Measurements from ENCODE around the gene PPP1R14C. TPM values are rescaled to one million over a fixed set of nuclear protein-coding genes. Genes with fewer than 3 reads are reported as not detected.
"Not testable (repeated sequence)": the region's sequence is repeated elsewhere in the genome, so short reads cannot be mapped to it uniquely, and the experiment has no call there.

The PPP1R14C gene
- total RNA-seq, 1 experiment from 2014 or later, result not detected

DNA sequence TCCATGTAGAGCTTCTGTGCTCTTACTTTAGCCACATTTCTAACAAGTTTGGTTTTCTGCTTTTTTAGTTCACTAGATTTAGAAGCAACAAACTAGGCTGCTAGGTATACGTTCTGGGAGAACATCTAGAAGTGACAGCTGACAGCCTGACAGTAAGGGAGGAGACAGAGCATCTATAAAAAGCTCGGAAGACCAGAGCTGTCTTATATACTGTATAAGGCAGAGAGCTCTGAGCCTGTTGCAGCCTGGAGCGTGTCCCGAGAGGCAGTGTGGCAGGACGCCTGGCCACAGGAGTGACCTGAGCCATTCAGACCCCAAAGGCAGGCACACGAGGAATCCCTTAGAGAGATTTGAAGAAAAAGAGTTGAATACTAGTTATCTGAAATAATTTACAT lies 24.6 kb downstream of the PPP1R14C start:
- DNase-seq (ENCODE audit: low read depth), result no peak

DNA sequence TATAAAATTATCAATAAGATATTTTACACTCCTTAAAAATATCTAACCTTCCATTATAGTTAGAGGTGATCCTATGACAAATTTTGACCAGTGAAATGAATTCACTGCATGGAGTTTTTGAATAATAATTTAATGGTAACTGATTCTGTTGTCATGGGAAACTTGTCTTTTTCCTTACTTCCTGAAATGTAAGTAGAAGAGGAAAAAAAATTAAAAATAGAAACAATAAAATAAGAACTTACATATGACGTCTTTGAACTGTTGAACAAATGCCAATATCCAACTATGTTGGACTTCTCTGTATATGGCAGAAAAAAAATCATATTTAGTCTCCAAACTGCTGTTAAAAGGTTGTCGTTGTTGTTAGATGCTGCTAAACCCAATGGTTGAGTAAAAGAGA lies 26.3 kb downstream of the PPP1R14C start:
- no peak for DNase-seq (ENCODE audit: low read depth)

DNA sequence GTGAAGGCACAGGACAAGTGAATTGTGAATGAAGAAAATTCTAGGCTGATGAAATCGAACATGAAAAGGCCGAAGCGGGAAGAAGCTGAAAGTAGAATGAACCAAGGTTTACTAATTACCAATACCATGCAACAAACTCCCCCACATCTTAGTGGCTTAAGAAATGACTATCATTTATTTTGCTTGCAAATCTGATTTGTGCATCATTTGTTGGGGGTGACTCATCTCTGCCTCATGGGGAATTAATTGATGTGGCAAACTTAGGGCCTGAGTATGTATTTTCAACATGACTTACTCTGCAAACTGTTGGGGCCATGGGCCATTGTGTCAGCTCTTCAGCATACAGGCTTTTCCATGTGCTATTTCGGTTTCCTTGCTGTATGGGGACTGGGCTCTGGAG lies 26.8 kb downstream of the PPP1R14C start:
- peak; percentile 55 for DNase-seq (ENCODE audit: low read depth)

DNA sequence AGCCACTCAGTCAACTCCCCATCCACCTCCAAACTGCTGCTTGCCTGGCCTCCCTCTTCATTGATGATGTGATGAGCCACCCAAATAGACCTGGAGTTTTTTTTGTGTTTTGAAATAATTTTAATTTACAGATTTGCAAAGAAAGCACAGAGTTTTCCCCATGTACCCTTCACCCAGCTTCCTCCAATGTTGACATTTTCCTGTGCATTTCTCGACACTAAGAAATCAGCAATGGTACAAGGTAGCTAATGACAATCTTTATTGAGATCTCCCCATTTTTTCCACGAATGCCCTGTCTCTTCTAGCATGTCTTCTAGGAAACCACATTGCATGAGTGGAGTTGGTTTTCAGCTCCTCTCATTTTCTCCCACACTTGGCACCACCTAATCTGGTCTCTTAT lies 30.1 kb downstream of the PPP1R14C start:
- DNase-seq (ENCODE audit: low read depth), result no peak

DNA sequence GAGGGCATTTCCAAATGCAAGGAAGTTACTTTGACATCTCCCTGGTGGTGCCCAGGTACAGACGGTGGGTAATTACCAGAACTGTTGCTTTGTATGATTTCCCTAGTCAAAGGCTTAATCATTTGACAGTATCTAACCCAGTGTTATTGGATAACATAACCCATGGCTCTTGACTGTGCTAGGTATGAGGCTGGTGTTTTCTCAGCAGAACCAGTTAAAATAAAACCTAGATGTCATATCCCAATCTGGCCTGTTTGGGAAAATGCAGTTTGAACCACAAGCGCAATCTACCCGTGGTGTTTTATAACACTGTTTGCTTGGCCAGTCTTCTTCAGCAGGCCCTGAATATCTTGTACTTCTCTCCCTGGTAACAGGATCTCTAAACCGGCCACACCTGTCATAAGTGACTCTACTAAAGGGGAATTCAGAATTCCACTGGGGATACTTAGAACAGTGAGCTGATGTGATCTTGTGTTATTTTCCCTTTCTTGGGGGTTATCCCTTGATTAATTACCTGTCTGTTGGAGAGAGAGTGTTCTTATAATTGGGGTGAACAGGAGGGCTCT lies 32.8 kb downstream of the PPP1R14C start:
- no peak for DNase-seq (ENCODE audit: low read depth)

DNA sequence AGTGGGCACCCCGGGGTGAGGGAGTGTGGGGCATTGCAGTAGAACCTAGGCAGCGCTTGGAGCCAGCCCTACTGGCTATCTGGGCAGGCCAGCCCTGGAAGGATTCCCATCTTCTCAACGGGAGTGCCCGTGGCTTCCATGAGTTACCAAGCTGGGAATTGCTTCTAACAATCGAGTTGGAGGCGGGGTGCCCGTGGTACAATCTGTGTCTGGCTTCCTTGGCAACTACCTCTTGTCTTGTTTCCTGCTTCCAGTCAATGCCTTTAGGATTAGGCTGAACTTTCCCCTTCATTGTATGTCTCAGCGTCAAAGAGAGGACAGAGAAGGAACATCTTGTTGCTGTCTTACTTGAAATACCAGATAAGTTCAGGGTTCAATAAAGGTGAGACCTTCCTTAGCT lies 33.3 kb downstream of the PPP1R14C start:
- DNase-seq (ENCODE audit: low read depth), result no peak

DNA sequence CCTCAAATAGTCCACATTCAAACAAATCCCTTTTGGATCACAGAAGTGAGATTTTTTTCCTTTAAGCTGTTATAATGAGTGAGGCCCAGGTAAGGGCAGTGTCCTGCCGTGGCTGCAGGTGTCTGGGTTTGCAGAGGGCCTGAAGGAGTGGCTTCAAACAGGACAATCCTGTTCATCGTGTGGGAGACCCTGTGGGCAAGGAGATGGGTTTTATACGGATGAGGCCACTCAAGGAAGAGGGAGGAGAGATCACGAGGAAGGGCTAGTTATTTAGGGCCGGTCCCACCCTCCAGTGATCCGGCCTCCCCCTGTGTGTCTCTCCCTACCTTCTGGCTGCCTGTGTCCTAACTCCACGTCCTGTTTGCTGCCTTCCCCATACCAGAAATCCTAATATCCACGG lies 33.8 kb downstream of the PPP1R14C start:
- no peak for DNase-seq (ENCODE audit: low read depth)

DNA sequence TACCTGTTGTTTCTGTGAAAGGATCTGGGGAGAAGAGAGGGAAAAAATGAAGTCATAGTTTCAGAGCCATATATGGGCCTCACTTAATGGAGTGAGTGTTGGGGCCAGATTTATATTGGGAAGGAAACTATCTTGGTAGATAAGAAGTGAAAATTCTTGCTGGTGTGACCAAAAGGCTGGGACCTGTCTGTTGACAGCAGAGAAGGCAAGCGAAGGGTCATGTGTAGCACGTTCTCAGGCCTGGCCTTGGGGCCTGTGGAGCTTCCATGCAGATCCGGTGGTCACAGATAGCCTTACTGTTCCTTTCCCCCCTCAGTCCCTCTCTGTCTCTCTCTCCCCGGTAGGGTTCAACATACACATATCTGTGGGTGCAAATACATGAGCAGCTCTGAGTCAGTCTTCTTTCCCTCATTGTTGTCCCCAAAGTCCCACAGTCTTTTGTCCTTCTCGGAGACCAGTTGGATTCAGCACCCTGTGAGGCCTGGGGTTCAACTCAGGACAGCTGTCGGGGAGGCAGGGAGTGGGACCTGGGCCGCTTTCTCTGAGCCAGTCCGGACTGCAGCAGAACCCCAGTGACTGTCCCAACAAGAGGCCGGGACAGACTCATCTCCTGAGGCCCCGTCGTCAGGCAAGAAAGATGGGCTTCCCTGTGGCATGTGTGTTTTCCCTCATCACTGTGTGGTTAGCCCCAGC lies 34.6 kb downstream of the PPP1R14C start:
- DNase-seq (ENCODE audit: low read depth), result no peak

DNA sequence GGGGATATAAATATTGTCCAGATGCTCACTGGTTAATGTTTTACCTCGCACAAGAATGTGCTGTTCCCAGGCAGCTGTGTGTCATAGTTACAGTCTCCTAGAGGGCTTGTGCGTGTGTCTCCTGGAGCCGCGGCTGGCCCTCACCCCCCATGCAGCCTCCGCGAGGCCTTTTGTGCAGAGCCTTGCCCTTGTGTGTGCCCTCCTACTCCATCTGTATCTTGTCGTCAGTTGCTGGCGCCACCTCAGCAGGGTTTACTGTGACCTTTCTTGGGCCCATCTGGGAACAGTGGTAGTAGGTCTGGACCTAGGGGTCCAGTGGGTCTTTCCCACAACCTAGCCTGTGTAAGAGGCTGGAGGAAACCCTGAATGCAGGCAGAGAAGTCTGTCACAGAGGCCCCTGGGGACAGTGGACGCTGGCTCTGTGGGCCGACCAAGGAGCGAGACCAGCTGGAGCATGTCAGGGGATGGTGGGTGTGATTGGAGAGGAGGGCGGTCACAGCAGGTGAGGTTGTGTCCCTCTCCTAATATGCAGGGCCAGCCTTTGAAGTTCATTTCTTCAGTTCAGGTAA lies 35.2 kb downstream of the PPP1R14C start:
- peak; percentile 8 for DNase-seq (ENCODE audit: low read depth)

DNA sequence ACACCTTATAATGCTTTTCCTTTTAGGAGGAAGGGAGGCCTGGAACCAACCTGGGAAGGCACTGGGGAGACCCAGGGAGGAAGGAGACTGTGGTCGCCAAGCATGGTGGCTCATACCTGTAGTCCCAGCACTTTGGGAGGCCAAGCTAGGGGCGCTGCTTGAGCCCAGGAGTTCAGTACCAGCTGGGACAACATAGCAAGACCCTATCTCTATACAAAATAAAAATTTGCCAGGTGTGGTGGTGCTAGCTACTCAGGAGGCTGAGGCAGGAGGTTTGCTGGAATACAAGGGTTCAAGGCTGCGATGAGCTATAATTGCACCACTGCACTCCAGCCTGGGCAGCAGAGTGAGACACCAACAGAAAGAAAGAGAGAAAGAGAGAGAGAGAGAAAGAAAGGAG lies 36.2 kb downstream of the PPP1R14C start:
- no peak for DNase-seq (ENCODE audit: low read depth)

DNA sequence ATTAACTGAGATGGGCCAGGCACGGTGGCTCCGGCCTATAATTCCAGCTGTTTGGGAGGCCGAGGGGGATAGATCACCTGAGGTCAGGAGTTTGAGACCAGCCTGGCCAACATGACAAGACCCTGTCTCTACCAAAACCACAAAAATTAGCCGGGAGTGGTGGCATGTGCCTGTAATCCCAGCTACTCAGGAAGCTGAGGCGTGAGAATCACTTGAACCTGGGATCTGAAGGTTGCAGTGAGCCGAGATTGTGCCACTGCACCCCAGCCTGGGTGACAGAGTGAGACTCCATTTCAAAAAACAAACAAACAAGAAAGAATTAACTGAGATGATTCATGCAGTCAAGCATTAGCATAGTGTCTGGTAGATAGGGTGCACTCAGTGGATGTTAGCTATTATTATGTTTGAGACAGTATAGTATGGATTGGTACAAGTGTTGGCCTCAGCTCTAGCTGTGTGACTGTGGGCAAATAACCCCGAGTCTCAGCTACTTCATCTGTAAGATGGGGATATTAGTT lies 37.1 kb downstream of the PPP1R14C start:
- DNase-seq (ENCODE audit: low read depth), result not testable (repeated sequence)

DNA sequence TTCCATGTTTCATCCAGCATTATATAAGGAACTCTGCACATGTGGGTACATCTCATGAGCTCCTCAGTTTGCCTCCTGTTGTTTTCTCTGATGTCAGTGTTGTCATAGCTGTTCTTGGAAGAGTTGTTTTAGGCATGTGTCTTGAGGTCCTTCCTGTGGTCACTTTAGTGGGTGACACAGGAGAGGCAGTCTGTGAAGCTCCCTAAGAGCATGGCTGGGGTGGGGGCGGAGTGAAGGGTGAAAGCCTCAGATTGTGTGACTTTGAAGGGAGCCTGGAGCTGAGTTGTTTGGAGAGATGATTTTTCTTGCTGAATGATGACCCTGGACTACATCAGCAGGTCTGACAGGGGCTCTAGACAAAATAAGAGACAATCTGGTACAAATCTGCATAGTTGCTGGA lies 37.7 kb downstream of the PPP1R14C start:
- DNase-seq (ENCODE audit: low read depth), result no peak

DNA sequence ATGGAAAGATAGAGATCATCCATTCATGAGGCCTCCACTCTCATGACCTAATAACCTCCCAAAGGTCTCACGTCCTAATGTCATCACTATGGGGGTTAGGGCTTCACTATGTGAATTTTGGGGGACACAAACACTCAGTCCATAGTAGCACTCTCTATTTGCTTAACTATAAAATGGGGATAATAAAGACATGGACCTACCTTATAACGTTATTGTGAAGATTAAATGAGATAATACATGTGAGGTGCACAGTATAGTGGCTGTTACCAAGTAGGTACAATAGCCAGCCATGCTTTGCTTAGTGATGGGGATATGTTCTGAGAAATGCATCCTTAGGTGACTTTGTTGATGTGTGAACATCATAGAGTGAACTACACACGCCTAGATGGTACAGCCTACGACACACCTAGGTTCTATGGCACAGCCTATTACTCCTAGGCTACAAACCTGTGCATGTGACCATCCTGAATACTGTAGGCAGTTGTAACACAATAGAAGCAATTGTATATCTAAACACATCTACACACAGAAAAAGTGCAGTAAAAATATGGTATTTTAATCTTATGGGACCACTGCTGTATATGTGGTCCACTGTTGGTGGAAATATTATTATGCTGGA lies 39.7 kb downstream of the PPP1R14C start:
- no peak for DNase-seq (ENCODE audit: low read depth)

DNA sequence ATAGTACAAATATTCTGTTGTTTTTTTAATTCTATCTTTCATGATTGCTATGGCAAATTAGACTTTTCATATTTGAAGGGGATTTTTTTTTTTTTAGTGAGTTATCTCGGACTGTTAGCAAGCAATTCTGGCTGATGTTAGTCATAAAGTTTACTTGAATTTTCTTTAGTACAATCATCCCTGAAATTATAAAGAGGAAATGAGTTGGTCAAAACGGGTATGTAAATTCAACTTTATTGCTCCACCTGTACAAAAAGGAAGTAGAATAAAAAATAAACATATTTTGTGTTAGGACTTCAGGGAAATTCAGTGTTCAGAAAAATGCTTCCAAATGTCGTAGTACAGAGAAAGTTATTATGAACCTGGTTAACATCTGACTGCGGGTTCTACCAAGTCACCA lies 40.3 kb downstream of the PPP1R14C start:
- DNase-seq (ENCODE audit: low read depth), result no peak

DNA sequence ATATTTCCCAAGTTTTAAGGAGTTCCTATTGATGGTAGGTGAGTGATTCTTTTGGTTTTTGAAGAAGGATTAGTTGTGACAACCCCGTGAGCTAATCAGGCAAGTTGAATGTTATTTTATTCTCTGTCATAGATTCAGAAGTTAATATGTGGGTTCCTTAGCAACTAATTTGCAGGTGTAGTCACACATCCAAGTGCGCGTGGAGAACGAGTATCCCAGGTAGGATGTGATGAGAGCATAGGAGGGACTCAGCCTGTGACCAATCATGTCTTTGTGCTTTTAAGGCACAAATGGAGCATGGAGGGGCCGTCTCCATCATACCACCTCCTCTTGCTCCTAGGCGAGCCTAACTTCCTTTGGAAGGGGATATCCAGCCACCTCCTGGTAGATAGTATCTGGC lies 41.1 kb downstream of the PPP1R14C start:
- no peak for DNase-seq (ENCODE audit: low read depth)

DNA sequence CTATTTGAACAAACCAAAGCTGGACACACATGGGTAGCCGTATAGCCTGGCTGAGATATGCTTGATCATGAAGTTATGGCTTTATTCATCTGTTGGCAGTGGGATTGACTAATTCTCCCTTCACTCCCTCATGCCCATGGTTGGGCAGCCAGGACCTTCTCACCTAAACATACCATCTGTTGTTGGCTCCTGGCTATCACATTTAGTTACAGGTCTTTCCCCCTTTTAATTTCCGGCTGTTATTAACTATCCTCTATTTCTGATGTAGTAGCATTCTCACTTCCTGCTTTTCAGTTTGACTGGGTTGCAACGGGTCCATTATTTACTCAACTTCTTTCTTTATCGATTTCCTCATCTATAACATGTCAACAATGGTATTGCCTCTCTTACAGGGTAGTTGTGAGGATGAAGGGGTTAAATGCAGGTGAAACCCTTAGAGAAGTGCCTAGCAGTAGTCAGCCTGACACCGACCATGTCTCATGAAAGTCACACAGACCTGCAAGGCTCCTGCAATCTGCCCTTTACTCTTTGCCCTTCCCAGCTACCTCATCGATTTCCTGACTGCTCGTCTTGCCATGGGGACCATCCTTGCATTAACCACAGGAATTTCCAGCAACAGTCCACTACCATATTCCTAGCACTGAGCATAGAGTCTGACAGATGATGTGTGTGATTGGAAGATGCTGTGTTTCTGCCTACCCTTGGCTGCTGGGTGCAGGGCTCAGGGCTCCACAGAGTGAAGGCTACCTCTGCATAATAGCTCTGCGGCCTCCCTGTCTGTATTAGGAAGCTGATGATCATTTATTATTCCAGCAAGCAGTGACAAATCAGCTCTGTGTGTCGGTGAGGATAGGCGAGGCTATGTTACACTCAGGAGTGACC lies 42.2 kb downstream of the PPP1R14C start:
- DNase-seq (ENCODE audit: low read depth), result no peak

DNA sequence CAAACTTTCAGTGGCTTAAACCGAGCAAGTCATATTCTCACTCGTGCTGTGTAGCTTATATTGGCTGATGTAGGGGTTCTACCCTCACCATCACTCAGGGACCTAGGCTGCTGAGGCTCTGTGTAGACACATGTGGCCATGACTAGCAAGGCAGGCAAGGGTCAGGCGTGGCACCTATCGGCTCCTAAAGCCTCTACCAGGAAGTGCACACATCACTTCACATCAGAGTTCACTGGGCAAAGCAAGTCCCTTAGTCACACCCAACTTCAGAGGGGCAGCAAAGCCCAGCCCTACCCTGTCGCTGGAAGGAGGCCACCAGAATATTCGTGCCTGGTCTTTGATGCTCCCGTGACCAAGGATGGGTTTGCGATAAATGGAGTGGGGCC lies 42.9 kb downstream of the PPP1R14C start:
- DNase-seq (ENCODE audit: low read depth), result no peak

DNA sequence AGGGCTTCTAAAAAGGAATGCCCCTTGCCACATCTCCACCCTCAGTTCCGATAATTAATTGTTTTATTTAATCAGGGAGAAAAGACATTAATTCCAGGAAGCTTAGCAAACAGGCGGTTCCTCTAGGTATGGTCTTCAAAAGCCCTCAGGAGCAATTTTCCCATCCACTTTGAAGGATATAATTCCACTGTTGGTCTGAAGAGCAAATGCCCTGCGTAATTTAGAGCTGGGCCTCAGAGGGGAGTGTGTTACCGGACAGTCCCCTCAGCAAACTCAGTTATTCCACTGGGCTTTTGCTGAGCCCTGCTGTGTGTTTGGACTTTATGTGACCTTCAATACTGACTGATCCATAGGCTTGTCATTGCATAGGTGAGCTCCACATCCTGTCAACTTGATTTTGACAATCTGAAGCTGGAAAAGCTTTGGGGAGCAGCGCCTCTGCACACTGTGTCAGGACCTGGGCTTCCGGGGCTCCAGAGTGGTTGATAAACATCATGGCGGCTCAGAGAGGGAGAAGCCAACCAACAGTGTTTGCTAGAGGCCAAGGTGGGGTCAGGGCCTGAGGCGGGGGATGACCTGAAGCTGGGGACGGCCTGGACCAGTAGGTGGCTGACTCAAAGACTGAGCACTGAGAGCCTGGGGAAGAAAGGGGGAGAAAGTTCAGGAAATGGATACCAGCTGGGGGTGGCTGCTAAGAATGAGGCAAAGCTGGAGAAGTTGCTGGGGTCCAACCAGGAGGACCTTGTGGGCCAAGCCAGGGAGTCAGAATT lies 43.5 kb downstream of the PPP1R14C start:
- DNase-seq (ENCODE audit: low read depth), result no peak

DNA sequence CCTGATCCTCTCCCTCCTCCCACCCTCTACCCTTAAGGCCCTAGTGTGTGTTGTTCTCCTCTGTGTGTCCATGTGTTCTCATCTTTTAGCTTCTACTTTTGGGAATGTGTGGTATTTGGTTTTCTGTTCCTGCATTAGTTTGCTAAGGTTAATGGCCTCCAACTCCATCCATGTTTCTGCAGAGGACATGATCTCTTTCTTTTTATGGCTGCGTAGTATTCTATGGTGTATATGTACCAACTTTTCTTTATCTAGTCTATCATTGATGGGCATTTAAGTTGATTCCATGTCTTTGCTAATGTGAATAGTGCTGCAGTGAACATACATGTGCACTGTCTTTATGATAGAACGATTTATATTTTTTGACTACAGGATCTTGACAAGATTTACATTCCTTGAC lies 44.6 kb downstream of the PPP1R14C start:
- not testable (repeated sequence) for DNase-seq (ENCODE audit: low read depth)

DNA sequence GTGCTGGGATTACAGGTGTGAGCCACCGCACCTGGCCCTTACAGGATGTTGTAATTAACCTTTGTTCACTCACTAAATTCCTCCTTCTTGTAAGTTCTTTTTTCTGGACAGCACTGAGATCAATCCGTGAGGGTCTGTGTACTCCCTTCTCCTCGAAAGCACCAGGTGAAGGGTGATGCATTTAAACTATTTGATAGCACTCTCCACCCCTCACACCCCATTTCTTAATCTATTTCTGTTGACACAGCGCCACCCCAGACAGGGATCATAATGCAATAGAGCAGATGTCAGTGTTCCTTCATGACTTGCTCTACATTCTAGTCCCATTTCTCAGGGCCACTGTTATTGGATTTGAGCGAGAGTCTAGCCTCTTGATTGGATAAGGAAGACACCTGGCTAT lies 46.3 kb downstream of the PPP1R14C start:
- DNase-seq (ENCODE audit: low read depth), result no peak

DNA sequence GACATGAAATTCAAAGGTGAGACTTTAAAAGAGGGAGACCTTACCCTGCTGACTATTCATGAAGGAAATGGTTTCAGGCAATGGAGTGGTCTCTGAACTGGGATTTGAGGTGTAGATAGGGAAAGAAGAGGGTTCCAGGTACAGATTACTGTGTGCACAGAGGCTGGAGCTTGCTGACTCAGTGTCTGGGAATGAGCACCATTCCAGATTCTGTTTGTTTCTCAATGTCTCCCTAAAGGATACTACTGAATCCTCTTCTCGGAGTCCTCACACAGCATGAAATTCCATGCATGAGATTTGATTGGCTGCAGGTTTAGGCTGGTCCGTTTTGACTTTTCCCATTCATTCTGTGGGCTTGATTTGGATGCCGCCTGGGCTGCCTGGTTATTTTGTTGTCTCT lies 49.0 kb downstream of the PPP1R14C start:
- DNase-seq (ENCODE audit: low read depth), result no peak

Measured in RPMI7951 (cell line).